ENCODE measurements around the gene EPHB1.

The EPHB1 gene

GRCh38 chr3:135249186-135249585, 454.1 kb downstream of the EPHB1 start:
- no peak for DNase-seq (ENCODE audit: low read depth, low spot score)

DNA sequence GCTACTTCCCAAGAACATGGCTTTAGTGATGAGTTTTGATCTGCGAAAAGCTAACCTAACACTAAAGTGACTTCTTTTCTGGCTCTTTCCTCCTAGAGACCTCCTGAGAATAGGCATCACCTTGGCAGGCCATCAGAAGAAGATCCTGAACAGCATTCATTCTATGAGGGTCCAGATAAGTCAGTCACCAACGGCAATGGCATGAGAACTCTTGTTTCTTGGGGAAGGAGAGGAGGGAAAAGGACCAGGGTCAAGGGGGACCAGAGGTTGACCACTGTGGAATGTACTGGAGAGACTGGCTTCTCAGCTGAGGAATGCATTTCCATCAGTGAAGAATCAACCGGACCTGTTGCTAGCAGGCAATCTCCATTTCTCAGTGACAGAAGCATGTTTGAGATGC, 463.9 kb downstream of the EPHB1 start:
- DNase-seq (ENCODE audit: low read depth, low spot score) = no peak

GRCh38 chr3:135260025-135260424, 465.0 kb downstream of the EPHB1 start:
- no peak for DNase-seq (ENCODE audit: low read depth, low spot score)

- DNase-seq (ENCODE audit: low read depth, low spot score) = no peak
These were observed 466.2 kb downstream of the EPHB1 start for GRCh38 chr3:135261214-135261775.

- no peak for DNase-seq (ENCODE audit: low read depth, low spot score)
These were observed 466.9 kb downstream of the EPHB1 start for GRCh38 chr3:135261916-135262315.

DNA sequence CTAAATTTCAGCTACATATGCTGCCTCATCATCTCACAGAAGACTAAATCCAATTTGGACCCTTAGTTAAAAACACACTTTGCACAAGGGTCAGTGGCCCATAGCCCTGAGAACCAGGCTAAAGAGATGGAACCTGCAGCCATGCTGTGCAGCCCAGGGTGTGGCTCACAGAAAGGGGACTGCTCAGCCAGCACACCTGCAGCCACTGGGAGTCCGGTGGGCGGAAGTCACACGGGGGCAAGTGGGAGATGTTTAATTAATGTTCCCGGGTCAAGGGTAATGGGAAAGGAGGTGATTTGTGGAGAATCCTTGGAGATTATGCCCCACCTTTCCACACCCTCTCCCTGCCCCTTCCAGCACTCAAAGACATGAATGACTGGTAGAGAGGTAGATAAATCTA, 467.4 kb downstream of the EPHB1 start:
- no peak for DNase-seq (ENCODE audit: low read depth, low spot score)

GRCh38 chr3:135263331-135263730, 468.3 kb downstream of the EPHB1 start:
- DNase-seq (ENCODE audit: low read depth, low spot score) = no peak

- DNase-seq (ENCODE audit: low read depth, low spot score) = no peak
These were observed 472.4 kb downstream of the EPHB1 start for GRCh38 chr3:135267487-135267886.

DNA sequence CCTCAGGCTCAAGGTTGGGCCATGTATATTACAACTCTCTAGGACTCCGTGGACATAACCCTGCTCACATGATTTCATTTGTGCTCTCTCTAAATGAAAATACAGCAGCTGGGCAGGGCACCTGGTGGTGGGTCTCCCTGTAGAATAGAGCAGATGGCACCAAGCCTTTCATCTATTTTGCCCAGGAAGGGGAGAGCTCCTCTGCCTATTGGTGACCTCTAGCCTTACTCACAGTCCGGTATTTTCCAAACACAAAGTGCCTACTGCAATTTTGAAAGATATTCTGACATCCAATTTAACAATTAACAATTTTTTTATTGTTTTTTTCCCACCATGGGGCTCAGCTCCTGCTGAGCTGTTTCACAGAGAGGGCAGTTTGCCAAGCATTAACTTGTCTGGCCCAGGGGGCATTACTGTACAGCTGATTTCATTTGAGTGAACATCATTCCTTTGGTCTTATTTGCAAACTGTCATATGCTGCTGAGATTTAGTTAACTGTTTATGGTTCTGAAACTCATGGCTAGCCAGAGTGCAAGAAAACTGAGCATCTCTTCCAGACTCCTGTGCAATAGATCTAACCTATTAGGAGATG, 474.0 kb downstream of the EPHB1 start:
- no peak for DNase-seq (ENCODE audit: low read depth, low spot score)

- DNase-seq (ENCODE audit: low read depth, low spot score) = no peak
These were observed 476.3 kb downstream of the EPHB1 start for GRCh38 chr3:135271177-135272025.

DNA sequence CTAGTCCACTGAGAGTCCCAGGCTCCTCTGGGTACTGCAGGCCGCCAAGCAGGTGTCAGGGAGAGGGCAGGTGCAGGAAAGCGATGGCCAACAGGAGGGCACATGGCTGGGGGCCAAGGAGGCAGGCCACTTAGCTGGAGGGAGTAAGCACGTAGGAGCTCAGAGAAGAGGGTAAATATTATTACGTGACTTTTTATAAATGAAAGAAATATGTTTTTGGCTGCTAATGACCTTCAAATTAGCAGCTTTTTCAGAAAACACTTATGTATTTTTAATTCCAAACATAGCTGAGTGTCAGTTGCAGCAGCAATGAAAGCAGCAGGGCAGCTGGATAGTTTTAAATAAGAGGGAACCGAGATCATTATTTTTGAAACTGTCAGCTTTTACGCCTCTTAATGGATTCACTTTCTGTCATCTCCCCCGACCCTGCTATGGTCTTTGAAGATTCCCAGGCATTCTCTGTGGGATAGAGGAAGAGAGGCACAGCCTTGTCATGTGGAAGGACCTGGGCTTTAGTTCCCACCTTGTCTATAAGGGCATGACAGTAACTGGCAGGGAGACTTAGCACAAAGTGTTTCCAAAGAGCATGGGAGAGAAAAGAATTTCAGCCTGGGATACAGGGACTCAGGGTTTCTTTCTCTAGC, 477.1 kb downstream of the EPHB1 start:
- no peak for DNase-seq (ENCODE audit: low read depth, low spot score)

- DNase-seq (ENCODE audit: low read depth, low spot score) = no peak
These were observed 497.1 kb downstream of the EPHB1 start for GRCh38 chr3:135292162-135292561.

- DNase-seq (ENCODE audit: low read depth, low spot score) = no peak
These were observed 506.6 kb downstream of the EPHB1 start for GRCh38 chr3:135301670-135302069.

DNA sequence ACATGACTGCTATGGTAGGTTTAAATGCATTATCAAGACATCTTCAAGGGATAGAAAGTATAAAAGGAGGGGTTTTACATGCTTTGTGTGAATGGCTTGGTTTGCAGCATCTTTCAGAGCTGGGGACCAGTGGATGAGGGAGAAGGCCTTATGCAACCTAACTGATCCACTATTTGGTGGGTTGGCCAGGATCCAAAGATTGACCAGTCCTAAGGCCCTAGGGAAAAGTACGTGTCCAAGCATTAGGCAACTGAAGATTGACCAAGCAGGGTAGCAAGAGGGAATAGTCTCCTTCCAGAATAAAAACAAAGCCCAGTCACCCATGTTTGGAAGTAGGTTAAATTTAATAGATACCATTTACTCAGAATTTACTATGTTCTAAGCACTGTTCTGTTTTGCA, 509.3 kb downstream of the EPHB1 start:
- DNase-seq (ENCODE audit: low read depth, low spot score) = no peak
